Measurements from ENCODE around the gene IGFN1. TPM values are rescaled to one million over a fixed set of nuclear protein-coding genes. Genes with fewer than 3 reads are reported as not detected.

Gene IGFN1
- total and polyA plus RNA-seq, 4 donors = 0.03 to 0.14 (median 0.08) TPM; not detected in 1

DNA sequence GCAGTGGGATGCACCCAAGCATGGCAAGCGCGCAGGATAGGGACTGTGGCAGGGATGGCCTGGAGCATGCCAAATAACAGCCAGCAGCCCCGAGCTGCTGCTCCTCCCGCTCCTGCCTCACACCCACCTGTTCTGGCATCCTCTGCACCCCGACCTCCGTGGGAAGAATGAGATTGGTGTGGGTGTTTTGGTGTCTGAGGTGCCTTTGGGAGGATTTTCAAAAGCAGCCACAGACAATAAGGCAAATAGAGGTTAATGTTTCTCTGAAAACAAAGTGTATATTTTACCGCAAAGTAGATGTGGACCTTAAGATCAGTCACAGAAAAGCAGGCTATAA lies 35.5 kb downstream of the IGFN1 start:
- Histone ChIP-seq H3K36me3 (ENCODE audit: control insufficient read depth in 4 of 4, insufficient read depth in 3 of 4, low read depth in 1 of 4, low read length in 3 of 4) (no peaks in the 10 kb centered on the region), H3K9ac (ENCODE audit: low read depth in 1 of 2, low read length in 2 of 2) (no peak overlapping the region), H3K27me3 (ENCODE audit: control insufficient read depth in 4 of 4, insufficient read depth in 4 of 4, low read length in 3 of 4) (no peaks in the 10 kb centered on the region), H3K4me1 (ENCODE audit: control insufficient read depth in 4 of 4, insufficient read depth in 4 of 4, low read length in 3 of 4) (peaks cover 3 to 13% (median 7%) of the 10 kb centered on the region in 4 donors), H3K4me3 (ENCODE audit: low read depth in 1 of 3, low read length in 3 of 3) (no peak overlapping the region), H3K9me3 (ENCODE audit: control insufficient read depth in 4 of 4, low read length in 3 of 4) (no peaks in the 10 kb centered on the region), H3K27ac (ENCODE audit: low read depth in 1 of 2, low read length in 2 of 2) (no peak overlapping the region)
- DNase-seq (ENCODE audit: low spot score) = no peak
- 73% methylated on average over 7 of the region's 7 CpGs for WGBS
- TF ChIP-seq TAF1 (conservative IDR thresholded peaks at IDR 0.05) = no peak
- TF ChIP-seq JUND (IDR thresholded peaks at IDR 0.05) = no peak
- no peak for TF ChIP-seq YY1 (IDR thresholded peaks at IDR 0.05)
- TF ChIP-seq RXRA (IDR thresholded peaks at IDR 0.05) = no peak
- TF ChIP-seq RAD21 (IDR thresholded peaks at IDR 0.05) = no peak
- no peak for TF ChIP-seq HNF4G (IDR thresholded peaks at IDR 0.05)
- no peak for TF ChIP-seq EGR1 (IDR thresholded peaks at IDR 0.05; ENCODE audit: low read depth in 2 of 2)
- no peak for TF ChIP-seq NR2F2 (IDR thresholded peaks at IDR 0.05)
- TF ChIP-seq, protein P1, sequence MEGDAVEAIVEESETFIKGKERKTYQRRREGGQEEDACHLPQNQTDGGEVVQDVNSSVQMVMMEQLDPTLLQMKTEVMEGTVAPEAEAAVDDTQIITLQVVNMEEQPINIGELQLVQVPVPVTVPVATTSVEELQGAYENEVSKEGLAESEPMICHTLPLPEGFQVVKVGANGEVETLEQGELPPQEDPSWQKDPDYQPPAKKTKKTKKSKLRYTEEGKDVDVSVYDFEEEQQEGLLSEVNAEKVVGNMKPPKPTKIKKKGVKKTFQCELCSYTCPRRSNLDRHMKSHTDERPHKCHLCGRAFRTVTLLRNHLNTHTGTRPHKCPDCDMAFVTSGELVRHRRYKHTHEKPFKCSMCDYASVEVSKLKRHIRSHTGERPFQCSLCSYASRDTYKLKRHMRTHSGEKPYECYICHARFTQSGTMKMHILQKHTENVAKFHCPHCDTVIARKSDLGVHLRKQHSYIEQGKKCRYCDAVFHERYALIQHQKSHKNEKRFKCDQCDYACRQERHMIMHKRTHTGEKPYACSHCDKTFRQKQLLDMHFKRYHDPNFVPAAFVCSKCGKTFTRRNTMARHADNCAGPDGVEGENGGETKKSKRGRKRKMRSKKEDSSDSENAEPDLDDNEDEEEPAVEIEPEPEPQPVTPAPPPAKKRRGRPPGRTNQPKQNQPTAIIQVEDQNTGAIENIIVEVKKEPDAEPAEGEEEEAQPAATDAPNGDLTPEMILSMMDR (IDR thresholded peaks at IDR 0.05; ENCODE audit: low read depth, low read length, missing input control) = no peak
- TF ChIP-seq, protein P2, sequence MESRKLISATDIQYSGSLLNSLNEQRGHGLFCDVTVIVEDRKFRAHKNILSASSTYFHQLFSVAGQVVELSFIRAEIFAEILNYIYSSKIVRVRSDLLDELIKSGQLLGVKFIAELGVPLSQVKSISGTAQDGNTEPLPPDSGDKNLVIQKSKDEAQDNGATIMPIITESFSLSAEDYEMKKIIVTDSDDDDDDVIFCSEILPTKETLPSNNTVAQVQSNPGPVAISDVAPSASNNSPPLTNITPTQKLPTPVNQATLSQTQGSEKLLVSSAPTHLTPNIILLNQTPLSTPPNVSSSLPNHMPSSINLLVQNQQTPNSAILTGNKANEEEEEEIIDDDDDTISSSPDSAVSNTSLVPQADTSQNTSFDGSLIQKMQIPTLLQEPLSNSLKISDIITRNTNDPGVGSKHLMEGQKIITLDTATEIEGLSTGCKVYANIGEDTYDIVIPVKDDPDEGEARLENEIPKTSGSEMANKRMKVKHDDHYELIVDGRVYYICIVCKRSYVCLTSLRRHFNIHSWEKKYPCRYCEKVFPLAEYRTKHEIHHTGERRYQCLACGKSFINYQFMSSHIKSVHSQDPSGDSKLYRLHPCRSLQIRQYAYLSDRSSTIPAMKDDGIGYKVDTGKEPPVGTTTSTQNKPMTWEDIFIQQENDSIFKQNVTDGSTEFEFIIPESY (IDR thresholded peaks at IDR 0.05) = no peak
- TF ChIP-seq, protein P3, sequence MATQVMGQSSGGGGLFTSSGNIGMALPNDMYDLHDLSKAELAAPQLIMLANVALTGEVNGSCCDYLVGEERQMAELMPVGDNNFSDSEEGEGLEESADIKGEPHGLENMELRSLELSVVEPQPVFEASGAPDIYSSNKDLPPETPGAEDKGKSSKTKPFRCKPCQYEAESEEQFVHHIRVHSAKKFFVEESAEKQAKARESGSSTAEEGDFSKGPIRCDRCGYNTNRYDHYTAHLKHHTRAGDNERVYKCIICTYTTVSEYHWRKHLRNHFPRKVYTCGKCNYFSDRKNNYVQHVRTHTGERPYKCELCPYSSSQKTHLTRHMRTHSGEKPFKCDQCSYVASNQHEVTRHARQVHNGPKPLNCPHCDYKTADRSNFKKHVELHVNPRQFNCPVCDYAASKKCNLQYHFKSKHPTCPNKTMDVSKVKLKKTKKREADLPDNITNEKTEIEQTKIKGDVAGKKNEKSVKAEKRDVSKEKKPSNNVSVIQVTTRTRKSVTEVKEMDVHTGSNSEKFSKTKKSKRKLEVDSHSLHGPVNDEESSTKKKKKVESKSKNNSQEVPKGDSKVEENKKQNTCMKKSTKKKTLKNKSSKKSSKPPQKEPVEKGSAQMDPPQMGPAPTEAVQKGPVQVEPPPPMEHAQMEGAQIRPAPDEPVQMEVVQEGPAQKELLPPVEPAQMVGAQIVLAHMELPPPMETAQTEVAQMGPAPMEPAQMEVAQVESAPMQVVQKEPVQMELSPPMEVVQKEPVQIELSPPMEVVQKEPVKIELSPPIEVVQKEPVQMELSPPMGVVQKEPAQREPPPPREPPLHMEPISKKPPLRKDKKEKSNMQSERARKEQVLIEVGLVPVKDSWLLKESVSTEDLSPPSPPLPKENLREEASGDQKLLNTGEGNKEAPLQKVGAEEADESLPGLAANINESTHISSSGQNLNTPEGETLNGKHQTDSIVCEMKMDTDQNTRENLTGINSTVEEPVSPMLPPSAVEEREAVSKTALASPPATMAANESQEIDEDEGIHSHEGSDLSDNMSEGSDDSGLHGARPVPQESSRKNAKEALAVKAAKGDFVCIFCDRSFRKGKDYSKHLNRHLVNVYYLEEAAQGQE (IDR thresholded peaks at IDR 0.05) = no peak

DNA sequence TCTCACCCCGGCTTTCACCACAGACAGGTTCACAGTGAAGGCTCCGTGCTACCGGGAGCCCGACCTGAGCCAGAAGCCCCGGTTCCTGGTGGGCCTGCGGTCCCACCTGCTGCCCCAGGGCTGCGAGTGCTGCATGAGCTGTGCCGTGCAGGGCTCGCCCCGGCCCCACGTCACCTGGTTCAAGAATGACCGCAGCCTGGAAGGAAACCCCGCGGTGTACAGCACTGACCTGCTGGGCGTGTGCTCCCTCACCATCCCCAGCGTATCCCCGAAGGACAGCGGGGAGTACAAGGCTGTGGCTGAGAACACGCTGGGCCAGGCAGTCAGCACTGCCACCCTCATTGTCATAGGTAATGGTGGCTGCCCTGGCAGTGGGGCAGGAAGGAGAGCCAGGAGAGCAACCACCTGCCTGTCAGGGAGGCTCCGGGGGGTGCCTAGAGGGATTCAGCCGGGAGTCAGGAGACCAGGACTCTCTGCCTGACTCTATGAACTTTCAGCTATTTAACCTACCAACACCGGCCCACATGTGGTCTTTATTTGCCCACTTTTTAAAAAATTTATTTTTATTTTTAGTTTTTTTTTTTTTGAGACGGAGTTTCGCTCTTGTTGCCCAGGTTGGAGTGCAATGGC lies 36.4 kb downstream of the IGFN1 start:
- WGBS = 92% methylated on average over 24 of the region's 24 CpGs
- H3K36me3 ChIP-seq (ENCODE audit: control insufficient read depth in 4 of 4, insufficient read depth in 3 of 4, low read depth in 1 of 4, low read length in 3 of 4) = no peaks in the 10 kb centered on the region
- H3K27me3 ChIP-seq (ENCODE audit: control insufficient read depth in 4 of 4, insufficient read depth in 4 of 4, low read length in 3 of 4) = no peaks in the 10 kb centered on the region
- H3K27ac ChIP-seq (ENCODE audit: low read depth in 1 of 2, low read length in 2 of 2) = no peak overlapping the region
- no peak overlapping the region for H3K9ac ChIP-seq (ENCODE audit: low read depth in 1 of 2, low read length in 2 of 2)
- H3K9me3 ChIP-seq (ENCODE audit: control insufficient read depth in 4 of 4, low read length in 3 of 4) = no peaks in the 10 kb centered on the region
- no peak for DNase-seq (ENCODE audit: low spot score)
- no peak overlapping the region for H3K4me3 ChIP-seq (ENCODE audit: low read depth in 1 of 3, low read length in 3 of 3)
- H3K4me1 ChIP-seq (ENCODE audit: control insufficient read depth in 4 of 4, insufficient read depth in 4 of 4, low read length in 3 of 4) = peaks cover 3 to 9% (median 7%) of the 10 kb centered on the region in 4 donors
- TF ChIP-seq SP1 (IDR thresholded peaks at IDR 0.05) (no peak), TAF1 (conservative IDR thresholded peaks at IDR 0.05) (no peak), EGR1 (IDR thresholded peaks at IDR 0.05; ENCODE audit: low read depth in 2 of 2) (no peak)
